ENCODE measurements around the gene RGS12.

Gene RGS12

GRCh38 chr4:3339577-3339976 is 46.8 kb downstream of the RGS12 start:
- CTCF ChIA-PET: no interaction called here
- 90% methylated on average over 2 of the region's 3 CpGs for WGBS (ENCODE audit: insufficient coverage)
- Histone ChIP-seq H3K36me3 (ENCODE audit: control insufficient read depth in 4 of 4, insufficient read depth in 4 of 4, low read length in 3 of 4) (peaks cover 0 to 5% (median 1%) of the 10 kb centered on the region in 4 experiments), H3K27me3 (replicated peaks in 2 of 5; ENCODE audit: control insufficient read depth in 4 of 5, insufficient read depth in 5 of 5, low read length in 4 of 5) (no peaks in the 10 kb centered on the region), H3K4me3 (ENCODE audit: control insufficient read depth in 1 of 7, extremely low read depth in 1 of 7, insufficient read depth in 4 of 7, low read depth in 2 of 7, low read length in 6 of 7) (no peak overlapping the region), H3K4me1 (ENCODE audit: control extremely low read depth in 1 of 4, control insufficient read depth in 4 of 4, insufficient read depth in 4 of 4, low read length in 3 of 4) (peaks cover 4 to 20% (median 15%) of the 10 kb centered on the region in 4 experiments), H3K9me3 (ENCODE audit: control extremely low read depth in 1 of 5, control insufficient read depth in 4 of 5, insufficient read depth in 2 of 5, low read depth in 1 of 5, low read length in 4 of 5) (no peaks in the 10 kb centered on the region), H3K27ac (ENCODE audit: insufficient read depth in 1 of 2, low read depth in 1 of 2, low read length in 2 of 2, poor library complexity in 1 of 2, severe bottlenecking in 2 of 2) (no peak overlapping the region)
- POLR2A ChIA-PET: no interaction called here
- no peak for DNase-seq

- no peak overlapping the region for H3K27ac ChIP-seq (ENCODE audit: insufficient read depth in 1 of 2, low read depth in 1 of 2, low read length in 2 of 2, poor library complexity in 1 of 2, severe bottlenecking in 2 of 2)
- ChIA-PET CTCF (no interaction called here), POLR2A (no interaction called here)
- H3K36me3 ChIP-seq (ENCODE audit: control insufficient read depth in 4 of 4, insufficient read depth in 4 of 4, low read length in 3 of 4): peaks cover 0 to 5% (median 1%) of the 10 kb centered on the region in 4 experiments
- 98% methylated on average over 27 of the region's 28 CpGs for WGBS (ENCODE audit: insufficient coverage)
- DNase-seq: no peak
- no peaks in the 10 kb centered on the region for H3K27me3 ChIP-seq (replicated peaks in 2 of 5; ENCODE audit: control insufficient read depth in 4 of 5, insufficient read depth in 5 of 5, low read length in 4 of 5)
- no peak overlapping the region for H3K4me3 ChIP-seq (ENCODE audit: control insufficient read depth in 1 of 7, extremely low read depth in 1 of 7, insufficient read depth in 4 of 7, low read depth in 2 of 7, low read length in 6 of 7)
- no peaks in the 10 kb centered on the region for H3K9me3 ChIP-seq (ENCODE audit: control extremely low read depth in 1 of 5, control insufficient read depth in 4 of 5, insufficient read depth in 2 of 5, low read depth in 1 of 5, low read length in 4 of 5)
- H3K4me1 ChIP-seq (ENCODE audit: control extremely low read depth in 1 of 4, control insufficient read depth in 4 of 4, insufficient read depth in 4 of 4, low read length in 3 of 4): peaks cover 4 to 18% (median 14%) of the 10 kb centered on the region in 4 experiments
Observed at GRCh38 chr4:3340038-3340699, 47.3 kb downstream of the RGS12 start.

- peaks cover 0 to 5% (median 1%) of the 10 kb centered on the region in 4 experiments for H3K36me3 ChIP-seq (ENCODE audit: control insufficient read depth in 4 of 4, insufficient read depth in 4 of 4, low read length in 3 of 4)
- no peak for DNase-seq
- 94% methylated on average over 16 of the region's 16 CpGs for WGBS (ENCODE audit: insufficient coverage)
- CTCF ChIA-PET: no interaction called here
- no peak overlapping the region for H3K4me3 ChIP-seq (ENCODE audit: control insufficient read depth in 1 of 7, extremely low read depth in 1 of 7, insufficient read depth in 4 of 7, low read depth in 2 of 7, low read length in 6 of 7)
- H3K9me3 ChIP-seq (ENCODE audit: control extremely low read depth in 1 of 5, control insufficient read depth in 4 of 5, insufficient read depth in 2 of 5, low read depth in 1 of 5, low read length in 4 of 5): no peaks in the 10 kb centered on the region
- H3K4me1 ChIP-seq (ENCODE audit: control extremely low read depth in 1 of 4, control insufficient read depth in 4 of 4, insufficient read depth in 4 of 4, low read length in 3 of 4): peaks cover 4 to 13% (median 10%) of the 10 kb centered on the region in 4 experiments
- no peaks in the 10 kb centered on the region for H3K27me3 ChIP-seq (replicated peaks in 2 of 5; ENCODE audit: control insufficient read depth in 4 of 5, insufficient read depth in 5 of 5, low read length in 4 of 5)
- H3K27ac ChIP-seq (ENCODE audit: insufficient read depth in 1 of 2, low read depth in 1 of 2, low read length in 2 of 2, poor library complexity in 1 of 2, severe bottlenecking in 2 of 2): no peak overlapping the region
- POLR2A ChIA-PET: no interaction called here
Observed at GRCh38 chr4:3340700-3341083, 47.9 kb downstream of the RGS12 start.

GRCh38 chr4:3341760-3342159 is 48.9 kb downstream of the RGS12 start:
- H3K27me3 ChIP-seq (replicated peaks in 2 of 5; ENCODE audit: control insufficient read depth in 4 of 5, insufficient read depth in 5 of 5, low read length in 4 of 5): no peaks in the 10 kb centered on the region
- H3K27ac ChIP-seq (ENCODE audit: insufficient read depth in 1 of 2, low read depth in 1 of 2, low read length in 2 of 2, poor library complexity in 1 of 2, severe bottlenecking in 2 of 2): no peak overlapping the region
- no peak for DNase-seq
- peak overlapping the region in 1 of 7 experiments; percentile 40 for H3K4me3 ChIP-seq (ENCODE audit: control insufficient read depth in 1 of 7, extremely low read depth in 1 of 7, insufficient read depth in 4 of 7, low read depth in 2 of 7, low read length in 6 of 7)
- 75% methylated on average over 5 of the region's 7 CpGs for WGBS (ENCODE audit: insufficient coverage)
- POLR2A ChIA-PET: interaction anchor here (0.5 to 0.6 kb wide), 2 partner anchors 38 to 1107 kb away, joined by 3 read pairs; no protein-coding TSS in a partner anchor
- H3K36me3 ChIP-seq (ENCODE audit: control insufficient read depth in 4 of 4, insufficient read depth in 4 of 4, low read length in 3 of 4): peaks cover 0 to 5% (median 1%) of the 10 kb centered on the region in 4 experiments
- H3K4me1 ChIP-seq (ENCODE audit: control extremely low read depth in 1 of 4, control insufficient read depth in 4 of 4, insufficient read depth in 4 of 4, low read length in 3 of 4): peaks cover 4 to 17% (median 13%) of the 10 kb centered on the region in 4 experiments
- H3K9me3 ChIP-seq (ENCODE audit: control extremely low read depth in 1 of 5, control insufficient read depth in 4 of 5, insufficient read depth in 2 of 5, low read depth in 1 of 5, low read length in 4 of 5): no peaks in the 10 kb centered on the region
- CTCF ChIA-PET: interaction anchor here (0.7 to 0.8 kb wide), 2 partner anchors 14 to 102 kb away, joined by 3 to 6 read pairs; no protein-coding TSS in a partner anchor

GRCh38 chr4:3342182-3342854 is 49.5 kb downstream of the RGS12 start:
- peak in 2 of 3 donors; percentile 38 to 50 for DNase-seq
- Histone ChIP-seq H3K4me1 (ENCODE audit: control extremely low read depth in 1 of 4, control insufficient read depth in 4 of 4, insufficient read depth in 4 of 4, low read length in 3 of 4) (peaks cover 4 to 17% (median 13%) of the 10 kb centered on the region in 4 experiments), H3K9me3 (ENCODE audit: control extremely low read depth in 1 of 5, control insufficient read depth in 4 of 5, insufficient read depth in 2 of 5, low read depth in 1 of 5, low read length in 4 of 5) (no peaks in the 10 kb centered on the region), H3K27me3 (replicated peaks in 2 of 5; ENCODE audit: control insufficient read depth in 4 of 5, insufficient read depth in 5 of 5, low read length in 4 of 5) (no peaks in the 10 kb centered on the region), H3K27ac (ENCODE audit: insufficient read depth in 1 of 2, low read depth in 1 of 2, low read length in 2 of 2, poor library complexity in 1 of 2, severe bottlenecking in 2 of 2) (no peak overlapping the region), H3K36me3 (ENCODE audit: control insufficient read depth in 4 of 4, insufficient read depth in 4 of 4, low read length in 3 of 4) (peaks cover 0 to 5% (median 1%) of the 10 kb centered on the region in 4 experiments), H3K4me3 (ENCODE audit: control insufficient read depth in 1 of 7, extremely low read depth in 1 of 7, insufficient read depth in 4 of 7, low read depth in 2 of 7, low read length in 6 of 7) (peak overlapping the region in 1 of 7 experiments; percentile 40)
- CTCF ChIA-PET: interaction anchor here (0.7 to 6.8 kb wide), 6 partner anchors 14 to 538 kb away, joined by 3 to 117 read pairs (median 4); partner anchors contain the start of gene HGFAC
- POLR2A ChIA-PET: interaction anchor here (0.5 to 0.6 kb wide), 2 partner anchors 38 to 1107 kb away, joined by 3 read pairs; no protein-coding TSS in a partner anchor
- 6% methylated on average over 6 of the region's 8 CpGs for WGBS (ENCODE audit: insufficient coverage)

All from common myeloid progenitor, CD34-positive (primary cell).